Body of pancreas (tissue), 4 donors: ENCODE measurements around the gene FILIP1L.

Experiments
- CTCF ChIP-seq, 7 experiments: fragments of 450-650 bp in 4 of 7; fragments of 200-600 bp in 3 of 7; sonication (generic) in 3 of 7; IDR thresholded peaks; one replicate each; pipeline ENCODE4 v1.5.1; 2016 to 2019; ENCODE audit warnings: antibody characterized with exemption in 7 of 7
- POLR2A ChIP-seq, 3 donors: fragments of 450-650 bp; IDR thresholded peaks; one replicate each; pipeline ENCODE4 v1.6.1; 2016; ENCODE audit warnings: antibody characterized with exemption in 3 of 3, mild to moderate bottlenecking in 2 of 3

DNA sequence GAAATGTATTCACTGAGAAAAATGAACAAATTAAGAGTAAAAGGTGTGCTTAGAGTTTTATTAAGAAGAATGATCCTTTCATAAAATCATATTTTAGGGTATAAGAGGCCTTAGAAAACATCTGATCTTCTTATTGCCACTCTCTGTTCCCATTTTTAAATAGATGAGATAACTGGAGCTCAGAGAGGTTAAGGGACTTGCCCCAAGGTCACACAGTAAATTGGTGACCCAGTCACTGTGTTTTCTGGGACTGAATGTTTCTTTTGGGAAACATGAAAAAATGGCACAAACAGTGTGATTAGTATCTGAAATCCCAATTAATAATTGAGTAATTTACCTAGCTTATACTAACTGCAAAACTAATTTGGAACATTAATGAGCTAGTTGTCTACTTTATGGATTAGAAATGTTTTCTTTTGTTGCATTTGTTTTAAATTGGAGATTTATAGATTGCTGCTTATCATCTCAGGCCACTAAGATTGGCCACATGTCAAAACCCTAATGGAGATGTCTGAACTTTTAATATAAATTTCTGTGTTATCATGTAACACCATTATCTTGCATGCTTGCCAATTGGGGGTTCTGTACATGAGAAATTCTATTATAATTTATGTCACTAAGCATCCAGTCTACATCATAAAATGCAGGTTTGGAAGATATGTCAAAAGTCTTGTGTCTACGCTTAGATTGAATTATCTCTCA, 231.7 kb downstream of the FILIP1L start:
- no peak for TF ChIP-seq CTCF (IDR thresholded peaks at IDR 0.05)
- no peak for TF ChIP-seq POLR2A (IDR thresholded peaks at IDR 0.05)
